ENCODE data around the gene ZNF169.
"Not testable (repeated sequence)": the region's sequence is repeated elsewhere in the genome, so short reads cannot be mapped to it uniquely, and the experiment has no call there.

GRCh38 chr9:94323153-94323798, 64.2 kb downstream of the ZNF169 start:
- TF ChIP-seq CTCF (IDR thresholded peaks at IDR 0.05; ENCODE audit: extremely low read depth in 1 of 2, insufficient read depth in 1 of 2, low read depth in 1 of 2, low read length in 2 of 2); MYC (IDR thresholded peaks at IDR 0.05; ENCODE audit: low read depth, low read length); POLR2A (IDR thresholded peaks at IDR 0.05; ENCODE audit: low read depth, low read length); EZH2 (IDR thresholded peaks at IDR 0.05; ENCODE audit: borderline replicate concordance, low read depth, low read length, severe bottlenecking); POLR2AphosphoS5 (IDR thresholded peaks at IDR 0.05; ENCODE audit: insufficient read depth, low read depth, low read length): not testable (repeated sequence)
- TF ChIP-seq, protein P1, sequence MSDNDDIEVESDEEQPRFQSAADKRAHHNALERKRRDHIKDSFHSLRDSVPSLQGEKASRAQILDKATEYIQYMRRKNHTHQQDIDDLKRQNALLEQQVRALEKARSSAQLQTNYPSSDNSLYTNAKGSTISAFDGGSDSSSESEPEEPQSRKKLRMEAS (IDR thresholded peaks at IDR 0.05; ENCODE audit: insufficient read depth, insufficient read length), result not testable (repeated sequence)

All from endothelial cell of umbilical vein (primary cell).